Gastrocnemius medialis (tissue), 4 donors: ENCODE results near the gene TTLL13. TPM values are rescaled to one million over a fixed set of nuclear protein-coding genes. Genes with fewer than 3 reads are reported as not detected.
A peak's percentile ranks its signal among the peaks of the same experiment; 100 is the strongest.

Source experiments
- ATAC-seq, 2 donors: fragments of 150-250 bp; one replicate each; pipeline ENCODE4 v1.9.1; 2016
- DNase-seq, 2 donors: peaks; one replicate each; pipeline ENCODE4 v3.0.0-alpha.2; 2019
- H3K27ac ChIP-seq, 4 donors: fragments of 200-600 bp; sonication (generic); 1 replicate in 1 of 4; 2 replicates in 3 of 4; pipeline ENCODE4 v1.5.1; 2016 to 2018; ENCODE audit warnings: mild to moderate bottlenecking in 2 of 4, moderate library complexity in 1 of 4
- H3K27me3 ChIP-seq, 3 donors: fragments of 200-600 bp; sonication (generic) in 2 of 3; 1 replicate in 1 of 3; 2 replicates in 2 of 3; pipeline versions ENCODE4 v1.5.1 to v1.6.0; 2016 to 2019; ENCODE audit warnings: mild to moderate bottlenecking in 1 of 3, moderate library complexity in 1 of 3
- H3K36me3 ChIP-seq, 2 donors: fragments of 200-600 bp; sonication (generic) in 1 of 2; one replicate each; pipeline ENCODE4 v1.5.1; 2017 to 2018
- H3K4me1 ChIP-seq, 2 donors: fragments of 200-600 bp; sonication (generic) in 1 of 2; one replicate each; pipeline ENCODE4 v1.5.1; 2016 to 2017; ENCODE audit warnings: mild to moderate bottlenecking in 2 of 2
- H3K4me3 ChIP-seq, 4 donors: fragments of 200-600 bp; sonication (generic) in 3 of 4; 1 replicate in 1 of 4; 2 replicates in 3 of 4; pipeline ENCODE4 v1.5.1; 2016 to 2019; ENCODE audit warnings: mild to moderate bottlenecking in 2 of 4
- H3K9me3 ChIP-seq, 3 donors: fragments of 200-600 bp; sonication (generic) in 2 of 3; 1 replicate in 1 of 3; 2 replicates in 2 of 3; pipeline ENCODE4 v1.5.1; 2016 to 2019
- CTCF ChIP-seq, 5 experiments: fragments of 450-650 bp in 3 of 5; fragments of 200-600 bp in 2 of 5; sonication (generic) in 2 of 5; IDR thresholded peaks in 4 of 5; conservative IDR thresholded peaks in 1 of 5; 1 replicate in 4 of 5; 2 replicates in 1 of 5; pipeline ENCODE4 v1.5.1; 2016 to 2019; ENCODE audit warnings: antibody characterized with exemption in 5 of 5, mild to moderate bottlenecking in 3 of 5, moderate library complexity in 3 of 5
- POLR2A ChIP-seq, 2 donors: fragments of 450-650 bp; IDR thresholded peaks; one replicate each; pipeline ENCODE4 v1.6.1; 2017; ENCODE audit warnings: antibody characterized with exemption in 2 of 2, mild to moderate bottlenecking in 2 of 2, moderate library complexity in 2 of 2
- in situ Hi-C, 4 donors: fragments of 200-750 bp; cut with MboI; loops; one replicate each; pipeline versions ENCODE4 v1.15.0 to v1.8.0; 2017; ENCODE audit warnings: low sequenced_read_pairs in 4 of 4
- intact Hi-C: fragments of 100-400 bp; cut with DNase I; formaldehyde crosslinking; loops from one replicate; pipeline ENCODE4 v1.15.1; 2023; ENCODE audit warnings: low total_unique reads
- total RNA-seq, 4 donors: library from RNA; depleted of rRNA; stranded (reverse); fragments of >200 nt; gene quantifications; one replicate each; pipeline versions ENCODE4 v1.1.0 to v1.2.3, GENCODE V29; 2016

The TTLL13 gene
- total RNA-seq, 4 donors from 2014 or later: not detected

- Histone ChIP-seq H3K4me3 (peak overlapping the region; percentile 62 to 91 (median 74)), H3K27ac (no peak overlapping the region), H3K9me3 (no peaks in the 10 kb centered on the region), H3K4me1 (peaks cover 9 to 13% of the 10 kb centered on the region in 2 donors), H3K36me3 (no peaks in the 10 kb centered on the region), H3K27me3 (no peaks in the 10 kb centered on the region)
- no peak for ATAC-seq
- no peak for DNase-seq
- no peak for TF ChIP-seq POLR2A (IDR thresholded peaks at IDR 0.05)
- no peak for TF ChIP-seq CTCF (IDR thresholded peaks at IDR 0.05 in 4 of 5, conservative IDR thresholded peaks at IDR 0.05 in 1 of 5)
- in situ Hi-C loops (loop anchor here in 1 of 4 donors (25.0 kb wide), 1 partner anchor 290 kb away; the partner anchor contains the start of gene ARPIN), intact Hi-C loops (no loop called here)
Observed at GRCh38 chr15:90201944-90202375, 47.4 kb upstream of the TTLL13 start.

- Histone ChIP-seq H3K36me3 (no peaks in the 10 kb centered on the region), H3K27ac (no peak overlapping the region), H3K9me3 (no peaks in the 10 kb centered on the region), H3K27me3 (no peaks in the 10 kb centered on the region), H3K4me3 (no peak overlapping the region), H3K4me1 (peaks cover 9 to 13% of the 10 kb centered on the region in 2 donors)
- in situ Hi-C loops: loop anchor here in 1 of 4 donors (25.0 kb wide), 1 partner anchor 291 kb away; the partner anchor contains the start of gene ARPIN
- DNase-seq (no peak), ATAC-seq (no peak)
- no peak for TF ChIP-seq CTCF (IDR thresholded peaks at IDR 0.05 in 4 of 5, conservative IDR thresholded peaks at IDR 0.05 in 1 of 5)
- TF ChIP-seq POLR2A (IDR thresholded peaks at IDR 0.05): no peak
- intact Hi-C loops: no loop called here
Observed at GRCh38 chr15:90202929-90203328, 46.4 kb upstream of the TTLL13 start.

- ATAC-seq: no peak
- Histone ChIP-seq H3K9me3 (no peaks in the 10 kb centered on the region), H3K27ac (no peak overlapping the region), H3K4me1 (peaks cover 9 to 13% of the 10 kb centered on the region in 2 donors), H3K36me3 (no peaks in the 10 kb centered on the region), H3K27me3 (no peaks in the 10 kb centered on the region), H3K4me3 (no peak overlapping the region)
- no peak for DNase-seq
- TF ChIP-seq POLR2A (IDR thresholded peaks at IDR 0.05) (no peak), CTCF (IDR thresholded peaks at IDR 0.05 in 4 of 5, conservative IDR thresholded peaks at IDR 0.05 in 1 of 5) (no peak)
- intact Hi-C loops: no loop called here
- in situ Hi-C loops: loop anchor here in 1 of 4 donors (25.0 kb wide), 1 partner anchor 291 kb away; the partner anchor contains the start of gene ARPIN
Observed at GRCh38 chr15:90203473-90203872, 45.9 kb upstream of the TTLL13 start.

- no peak overlapping the region for H3K4me3 ChIP-seq
- intact Hi-C loops: no loop called here
- no peak overlapping the region for H3K27ac ChIP-seq
- no peak for TF ChIP-seq CTCF (IDR thresholded peaks at IDR 0.05 in 4 of 5, conservative IDR thresholded peaks at IDR 0.05 in 1 of 5)
- no peak for TF ChIP-seq POLR2A (IDR thresholded peaks at IDR 0.05)
- ATAC-seq (no peak), DNase-seq (peak in 1 of 2 donors; percentile 4)
- no peaks in the 10 kb centered on the region for H3K27me3 ChIP-seq
- H3K36me3 ChIP-seq: no peaks in the 10 kb centered on the region
- H3K9me3 ChIP-seq: no peaks in the 10 kb centered on the region
- H3K4me1 ChIP-seq: peaks cover 9 to 13% of the 10 kb centered on the region in 2 donors
- in situ Hi-C loops: loop anchor here in 1 of 4 donors (25.0 kb wide), 1 partner anchor 292 kb away; the partner anchor contains the start of gene ARPIN
Observed at GRCh38 chr15:90203922-90204321, 45.4 kb upstream of the TTLL13 start.
